ENCODE measurements around the gene AKAP17A. TPM values are rescaled to one million over a fixed set of nuclear protein-coding genes. Genes with fewer than 3 reads are reported as not detected.

The AKAP17A gene
- total RNA-seq, 1 donor from 2014 or later = 32.7 TPM

DNA sequence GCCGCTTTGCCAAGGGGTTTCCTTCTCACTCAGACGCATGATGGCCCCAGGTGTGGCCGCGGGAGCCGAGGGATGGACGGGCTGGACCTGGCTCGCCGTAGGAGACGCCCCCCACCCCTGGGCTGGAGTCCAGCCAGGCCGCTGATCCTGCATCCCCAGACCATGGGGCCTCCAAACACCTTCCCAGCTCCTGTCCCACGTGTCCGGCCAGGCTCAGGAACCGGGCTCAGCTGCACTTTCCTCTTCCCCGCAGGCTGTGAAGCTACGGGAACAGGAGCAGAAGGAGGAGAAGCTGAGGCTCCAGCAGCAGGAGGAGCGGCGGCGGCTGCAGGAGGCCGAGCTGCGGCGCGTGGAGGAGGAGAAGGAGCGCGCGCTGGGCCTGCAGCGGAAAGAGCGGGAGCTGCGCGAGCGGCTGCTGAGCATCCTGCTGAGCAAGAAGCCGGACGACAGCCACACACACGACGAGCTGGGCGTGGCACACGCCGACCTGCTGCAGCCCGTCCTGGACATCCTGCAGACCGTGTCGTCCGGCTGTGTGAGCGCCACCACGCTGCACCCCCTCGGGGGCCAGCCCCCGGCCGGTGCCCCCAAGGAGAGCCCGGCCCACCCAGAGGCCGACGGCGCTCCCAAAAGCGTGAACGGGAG, 9.1 kb downstream of the AKAP17A start:
- H3K4me3 ChIP-seq (ENCODE audit: low read depth, low read length) = no peak overlapping the region
- TF ChIP-seq, protein P1, sequence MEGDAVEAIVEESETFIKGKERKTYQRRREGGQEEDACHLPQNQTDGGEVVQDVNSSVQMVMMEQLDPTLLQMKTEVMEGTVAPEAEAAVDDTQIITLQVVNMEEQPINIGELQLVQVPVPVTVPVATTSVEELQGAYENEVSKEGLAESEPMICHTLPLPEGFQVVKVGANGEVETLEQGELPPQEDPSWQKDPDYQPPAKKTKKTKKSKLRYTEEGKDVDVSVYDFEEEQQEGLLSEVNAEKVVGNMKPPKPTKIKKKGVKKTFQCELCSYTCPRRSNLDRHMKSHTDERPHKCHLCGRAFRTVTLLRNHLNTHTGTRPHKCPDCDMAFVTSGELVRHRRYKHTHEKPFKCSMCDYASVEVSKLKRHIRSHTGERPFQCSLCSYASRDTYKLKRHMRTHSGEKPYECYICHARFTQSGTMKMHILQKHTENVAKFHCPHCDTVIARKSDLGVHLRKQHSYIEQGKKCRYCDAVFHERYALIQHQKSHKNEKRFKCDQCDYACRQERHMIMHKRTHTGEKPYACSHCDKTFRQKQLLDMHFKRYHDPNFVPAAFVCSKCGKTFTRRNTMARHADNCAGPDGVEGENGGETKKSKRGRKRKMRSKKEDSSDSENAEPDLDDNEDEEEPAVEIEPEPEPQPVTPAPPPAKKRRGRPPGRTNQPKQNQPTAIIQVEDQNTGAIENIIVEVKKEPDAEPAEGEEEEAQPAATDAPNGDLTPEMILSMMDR (conservative IDR thresholded peaks at IDR 0.05; ENCODE audit: low read depth, low read length) = no peak
- no peak for DNase-seq (ENCODE audit: low read depth)

DNA sequence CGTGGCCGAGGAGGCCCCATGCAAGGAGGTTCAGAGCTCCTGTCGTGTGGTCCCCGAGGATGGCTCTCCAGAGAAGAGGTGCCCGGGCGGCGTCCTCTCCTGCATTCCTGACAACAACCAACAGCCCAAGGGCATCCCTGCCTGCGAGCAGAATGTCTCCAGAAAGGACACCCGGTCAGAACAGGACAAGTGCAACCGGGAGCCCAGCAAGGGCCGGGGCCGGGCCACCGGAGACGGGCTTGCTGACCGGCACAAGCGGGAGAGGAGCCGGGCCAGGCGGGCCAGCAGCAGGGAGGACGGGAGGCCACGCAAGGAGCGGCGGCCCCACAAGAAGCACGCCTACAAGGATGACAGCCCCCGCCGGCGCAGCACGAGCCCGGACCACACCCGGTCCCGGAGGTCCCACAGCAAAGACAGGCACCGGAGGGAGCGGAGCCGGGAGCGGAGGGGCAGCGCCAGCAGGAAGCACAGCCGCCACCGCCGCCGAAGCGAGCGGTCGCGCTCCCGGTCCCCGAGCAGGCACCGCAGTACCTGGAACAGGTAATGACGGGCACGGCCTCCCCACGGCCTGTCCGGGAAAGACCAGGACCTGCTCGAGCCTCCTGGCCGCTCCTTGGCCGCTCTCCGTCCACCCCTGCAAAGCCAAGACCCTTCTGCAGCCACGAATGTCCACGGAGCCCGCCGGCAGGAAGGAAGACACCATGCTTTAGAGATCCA, 9.8 kb downstream of the AKAP17A start:
- no peak overlapping the region for H3K4me3 ChIP-seq (ENCODE audit: low read depth, low read length)
- DNase-seq (ENCODE audit: low read depth) = no peak
- TF ChIP-seq, protein P1 (conservative IDR thresholded peaks at IDR 0.05; ENCODE audit: low read depth, low read length) = no peak

DNA sequence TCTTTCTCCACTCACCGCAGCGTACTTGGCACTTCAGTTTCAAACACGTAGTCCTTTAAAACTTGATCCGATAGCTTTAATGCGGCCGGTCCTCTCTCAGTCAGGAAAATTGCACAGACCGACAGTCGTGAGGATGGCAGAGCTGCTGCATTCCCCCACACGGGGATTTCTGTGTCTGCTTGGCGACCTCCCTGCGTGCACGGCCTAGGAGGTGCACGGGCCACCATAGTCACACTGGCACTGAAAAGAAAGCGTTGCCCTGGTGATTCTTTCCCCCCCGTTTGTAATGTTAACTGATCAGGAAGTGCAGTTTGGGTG, 10.3 kb downstream of the AKAP17A start:
- TF ChIP-seq, protein P1 (conservative IDR thresholded peaks at IDR 0.05; ENCODE audit: low read depth, low read length) = no peak
- H3K4me3 ChIP-seq (ENCODE audit: low read depth, low read length) = no peak overlapping the region
- DNase-seq (ENCODE audit: low read depth) = no peak

DNA sequence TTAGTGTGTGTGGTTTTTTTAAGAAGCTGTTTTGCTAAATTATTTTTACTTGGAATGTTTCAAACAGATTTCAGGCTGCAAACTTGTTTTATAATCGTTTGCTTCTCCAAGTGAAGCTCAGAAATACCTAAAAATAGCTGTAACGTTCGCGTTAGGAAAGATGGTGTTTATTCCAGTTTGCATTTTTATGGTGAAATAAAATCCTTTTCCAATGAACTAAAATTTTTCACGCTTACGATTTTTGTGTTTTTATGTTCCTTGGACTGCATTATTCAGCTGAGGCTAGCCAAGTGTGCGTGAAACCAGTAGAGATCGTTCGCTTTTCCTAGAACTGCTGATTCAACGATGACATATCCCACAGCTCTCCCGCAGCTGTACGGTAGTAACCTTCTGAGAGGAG, 10.9 kb downstream of the AKAP17A start:
- no peak for DNase-seq (ENCODE audit: low read depth)
- H3K4me3 ChIP-seq (ENCODE audit: low read depth, low read length) = no peak overlapping the region
- TF ChIP-seq, protein P1 (conservative IDR thresholded peaks at IDR 0.05; ENCODE audit: low read depth, low read length) = no peak

DNA sequence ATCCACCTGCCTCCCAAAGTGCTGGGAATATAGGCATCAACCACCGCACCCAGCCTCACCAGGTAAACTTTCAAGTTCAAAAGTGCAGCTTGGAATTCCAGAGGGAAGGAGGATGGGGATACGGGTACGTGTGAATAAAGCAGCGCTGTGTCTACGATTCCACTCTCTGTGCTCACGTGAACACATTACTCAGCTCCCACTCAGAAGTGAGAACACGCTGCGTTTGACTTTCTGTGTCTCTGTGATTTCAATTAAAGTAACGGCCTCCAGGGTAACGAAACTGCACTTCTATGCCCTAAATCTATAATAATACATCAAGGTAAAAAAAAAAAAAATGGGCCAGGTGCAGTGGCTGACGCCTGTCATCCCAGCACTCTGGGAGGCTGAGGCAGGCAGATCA, 15.1 kb downstream of the AKAP17A start:
- H3K4me3 ChIP-seq (ENCODE audit: low read depth, low read length) = no peak overlapping the region
- TF ChIP-seq, protein P1 (conservative IDR thresholded peaks at IDR 0.05; ENCODE audit: low read depth, low read length) = no peak
- DNase-seq (ENCODE audit: low read depth) = no peak

DNA sequence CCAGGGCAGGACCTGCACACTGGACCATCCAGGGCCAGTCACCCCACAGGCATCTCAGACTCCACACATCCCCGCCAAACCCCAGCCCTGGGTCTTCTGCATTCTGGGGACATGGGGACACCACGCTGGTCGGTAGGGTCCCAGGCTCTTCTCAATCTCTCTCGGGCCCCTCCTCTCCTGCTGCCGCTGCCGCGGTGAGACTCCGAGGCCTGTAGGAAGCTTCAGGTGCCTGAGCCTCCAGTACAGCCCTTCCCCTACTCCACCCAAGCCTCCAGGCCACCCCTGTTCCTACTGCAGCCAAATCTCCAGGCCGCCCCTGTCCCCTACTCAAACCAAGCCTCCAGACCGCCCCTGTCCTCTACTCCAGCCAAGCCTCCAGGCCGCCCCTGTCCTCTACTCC, 17.9 kb downstream of the AKAP17A start:
- TF ChIP-seq, protein P1 (conservative IDR thresholded peaks at IDR 0.05; ENCODE audit: low read depth, low read length) = no peak
- DNase-seq (ENCODE audit: low read depth) = no peak

DNA sequence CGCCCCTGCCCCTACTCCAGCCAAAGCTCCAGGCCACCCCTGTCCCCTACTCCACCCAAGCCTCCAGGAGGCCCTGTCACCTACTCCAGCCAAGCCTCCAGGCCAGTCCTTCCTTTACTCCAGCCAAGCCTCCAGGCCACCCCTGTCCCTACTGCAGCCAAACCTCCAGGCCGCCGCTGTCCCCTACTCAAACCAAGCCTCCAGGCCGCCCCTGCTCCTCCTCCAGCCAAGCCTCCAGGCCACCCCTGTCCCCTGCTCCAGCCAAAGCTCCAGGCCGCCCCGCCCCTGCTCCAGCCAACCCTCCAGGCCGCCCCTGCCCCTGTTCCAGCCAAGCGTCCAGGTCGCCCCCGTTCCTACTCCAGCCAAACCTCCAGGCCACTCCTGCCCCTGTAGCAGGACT, 18.4 kb downstream of the AKAP17A start:
- no peak for DNase-seq (ENCODE audit: low read depth)
- TF ChIP-seq, protein P1 (conservative IDR thresholded peaks at IDR 0.05; ENCODE audit: low read depth, low read length) = no peak
- H3K4me3 ChIP-seq (ENCODE audit: low read depth, low read length) = no peak overlapping the region

More for the DNA sequence above, 17.9 kb downstream of the AKAP17A start:
- H3K4me3 ChIP-seq (ENCODE audit: low read depth, low read length) = no peak overlapping the region

Measured in epithelial cell of proximal tubule (primary cell).